ENCODE measurements around the gene ENTPD8.
A peak's percentile ranks its signal among the peaks of the same experiment; 100 is the strongest.

The ENTPD8 gene

GRCh38 chr9:137403269-137403668 is 37.9 kb downstream of the ENTPD8 start:
- peaks cover 13% of the 10 kb centered on the region for H3K9me3 Mint-ChIP-seq

GRCh38 chr9:137402746-137403145 is 38.4 kb downstream of the ENTPD8 start:
- peaks cover 48% of the 10 kb centered on the region for H3K4me1 Mint-ChIP-seq (ENCODE audit: low read depth)
- peaks cover 43% of the 10 kb centered on the region for H3K36me3 Mint-ChIP-seq (ENCODE audit: low read depth)

More at GRCh38 chr9:137403269-137403668, 37.9 kb downstream of the ENTPD8 start:
- H3K36me3 Mint-ChIP-seq (ENCODE audit: low read depth), result peaks cover 39% of the 10 kb centered on the region
- peaks cover 42% of the 10 kb centered on the region for H3K4me1 Mint-ChIP-seq (ENCODE audit: low read depth)
- H3K27ac Mint-ChIP-seq, result no peak overlapping the region
- intact Hi-C loops (cut with micrococcal nuclease), result no loop called here
- H3K4me3 Mint-ChIP-seq, result no peak overlapping the region
- peaks cover 31% of the 10 kb centered on the region for H3K27me3 Mint-ChIP-seq

DNA sequence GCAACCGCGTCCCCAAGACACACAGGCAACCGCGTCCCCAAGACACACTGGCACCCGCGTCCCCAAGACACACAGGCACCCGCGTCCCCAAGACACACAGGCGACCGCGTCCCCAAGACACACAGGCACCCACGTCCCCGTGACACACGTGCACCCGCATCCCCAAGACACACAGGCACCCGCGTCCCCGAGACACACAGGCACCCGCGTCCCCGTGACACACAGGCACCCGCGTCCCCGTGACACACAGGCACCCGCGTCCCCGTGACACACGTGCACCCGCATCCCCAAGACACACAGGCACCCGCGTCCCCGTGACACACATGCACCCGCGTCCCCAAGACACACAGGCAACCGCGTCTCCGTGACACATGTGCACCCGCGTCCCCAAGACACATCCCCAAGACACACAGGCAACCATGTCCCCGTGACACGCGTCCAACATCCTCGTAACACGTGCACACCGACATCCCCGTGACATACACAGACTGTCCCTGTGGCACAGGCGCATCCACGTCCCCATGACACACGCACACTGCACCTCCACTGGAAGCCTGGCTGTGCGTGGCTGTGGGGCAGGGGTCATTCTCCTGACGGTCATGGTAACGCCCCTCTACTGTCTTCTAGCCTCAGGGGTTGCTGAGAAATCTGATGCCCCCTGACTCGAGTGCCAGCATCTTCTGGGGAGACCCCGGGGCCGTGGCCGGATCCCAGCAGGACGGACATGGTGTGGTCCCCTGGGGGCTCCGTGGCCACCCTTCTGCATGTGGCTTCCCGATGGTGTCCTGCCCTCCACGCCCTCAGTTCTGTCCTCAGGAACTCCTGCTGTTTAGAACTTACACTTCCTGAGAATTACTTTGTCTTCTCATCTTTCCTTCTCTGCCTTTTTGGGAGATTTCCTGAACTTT is 42.3 kb downstream of the ENTPD8 start:
- H3K4me1 Mint-ChIP-seq (ENCODE audit: low read depth), result peaks cover 41% of the 10 kb centered on the region
- peaks cover 67% of the 10 kb centered on the region for H3K36me3 Mint-ChIP-seq (ENCODE audit: low read depth)
- H3K9me3 Mint-ChIP-seq, result peaks cover 23% of the 10 kb centered on the region
- no peak overlapping the region for H3K4me3 Mint-ChIP-seq
- H3K27me3 Mint-ChIP-seq, result no peaks in the 10 kb centered on the region
- H3K27ac Mint-ChIP-seq, result peak overlapping the region; percentile 65
- intact Hi-C loops (cut with micrococcal nuclease), result no loop called here

More at GRCh38 chr9:137402746-137403145, 38.4 kb downstream of the ENTPD8 start:
- Mint-ChIP-seq H3K27me3 (peaks cover 25% of the 10 kb centered on the region), H3K9me3 (peaks cover 15% of the 10 kb centered on the region), H3K4me3 (no peak overlapping the region), H3K27ac (no peak overlapping the region)
- intact Hi-C loops (cut with micrococcal nuclease), result no loop called here

DNA sequence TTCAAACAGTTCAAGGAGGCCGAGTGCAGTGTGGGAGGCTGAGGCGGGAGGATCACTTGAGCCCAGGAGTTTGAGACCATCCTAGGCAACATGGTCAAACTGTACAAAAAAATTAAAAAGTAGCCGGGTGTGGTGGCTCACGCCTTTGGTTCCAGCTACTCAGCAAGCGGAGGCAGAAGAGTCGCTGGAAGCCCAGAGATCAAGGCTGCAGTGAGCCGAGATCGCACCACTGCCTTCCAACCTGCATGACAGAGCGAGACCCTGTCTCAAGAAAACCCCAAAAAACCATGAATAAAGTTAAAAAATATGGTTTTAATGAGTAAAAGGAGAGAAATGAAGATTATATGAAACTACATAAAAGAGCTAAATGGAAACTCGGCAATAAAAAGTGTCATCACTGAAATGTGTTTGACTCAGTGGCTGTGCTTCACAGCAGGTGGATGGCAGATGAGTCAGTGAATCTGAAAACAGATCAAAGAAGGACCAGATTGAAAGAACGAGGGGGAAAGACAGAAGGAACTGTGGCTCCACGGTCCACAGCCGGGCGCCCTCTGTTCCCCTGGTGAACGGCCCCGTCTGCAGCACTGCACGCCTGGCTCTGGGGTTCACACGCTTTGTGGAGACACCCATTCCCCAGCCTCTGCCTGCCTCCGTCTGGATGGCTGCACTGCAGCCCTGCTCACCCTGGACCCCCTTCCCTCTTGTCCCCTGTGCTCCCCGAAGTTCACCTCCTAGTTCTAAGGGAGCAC is 43.3 kb downstream of the ENTPD8 start:
- H3K4me3 Mint-ChIP-seq, result no peak overlapping the region
- H3K4me1 Mint-ChIP-seq (ENCODE audit: low read depth), result peaks cover 41% of the 10 kb centered on the region
- H3K9me3 Mint-ChIP-seq, result peaks cover 20% of the 10 kb centered on the region
- no peaks in the 10 kb centered on the region for H3K27me3 Mint-ChIP-seq
- intact Hi-C loops (cut with micrococcal nuclease), result no loop called here
- H3K36me3 Mint-ChIP-seq (ENCODE audit: low read depth), result peaks cover 67% of the 10 kb centered on the region
- H3K27ac Mint-ChIP-seq, result peak overlapping the region; percentile 57

- Mint-ChIP-seq H3K9me3 (peaks cover 10% of the 10 kb centered on the region), H3K27me3 (no peaks in the 10 kb centered on the region), H3K27ac (peak overlapping the region; percentile 57), H3K36me3 (ENCODE audit: low read depth) (peaks cover 67% of the 10 kb centered on the region), H3K4me1 (ENCODE audit: low read depth) (peaks cover 35% of the 10 kb centered on the region), H3K4me3 (no peak overlapping the region)
- intact Hi-C loops (cut with micrococcal nuclease), result no loop called here
Observed at GRCh38 chr9:137396634-137397367, 44.4 kb downstream of the ENTPD8 start.

GRCh38 chr9:137396227-137396626 is 44.9 kb downstream of the ENTPD8 start:
- Mint-ChIP-seq H3K4me3 (no peak overlapping the region), H3K4me1 (ENCODE audit: low read depth) (peaks cover 35% of the 10 kb centered on the region), H3K9me3 (peaks cover 10% of the 10 kb centered on the region), H3K27me3 (no peaks in the 10 kb centered on the region), H3K27ac (no peak overlapping the region), H3K36me3 (ENCODE audit: low read depth) (peaks cover 64% of the 10 kb centered on the region)
- intact Hi-C loops (cut with micrococcal nuclease), result no loop called here

GRCh38 chr9:137395666-137396010 is 45.5 kb downstream of the ENTPD8 start:
- Mint-ChIP-seq H3K4me1 (ENCODE audit: low read depth) (peaks cover 33% of the 10 kb centered on the region), H3K27ac (no peak overlapping the region), H3K9me3 (peaks cover 10% of the 10 kb centered on the region), H3K36me3 (ENCODE audit: low read depth) (peaks cover 64% of the 10 kb centered on the region), H3K4me3 (no peak overlapping the region), H3K27me3 (no peaks in the 10 kb centered on the region)
- intact Hi-C loops (cut with micrococcal nuclease), result no loop called here

GRCh38 chr9:137394866-137395665 is 46.1 kb downstream of the ENTPD8 start:
- Mint-ChIP-seq H3K36me3 (ENCODE audit: low read depth) (peaks cover 64% of the 10 kb centered on the region), H3K4me1 (ENCODE audit: low read depth) (peaks cover 27% of the 10 kb centered on the region), H3K4me3 (no peak overlapping the region), H3K27ac (no peak overlapping the region), H3K27me3 (no peaks in the 10 kb centered on the region), H3K9me3 (peaks cover 10% of the 10 kb centered on the region)
- intact Hi-C loops (cut with micrococcal nuclease), result no loop called here

DNA sequence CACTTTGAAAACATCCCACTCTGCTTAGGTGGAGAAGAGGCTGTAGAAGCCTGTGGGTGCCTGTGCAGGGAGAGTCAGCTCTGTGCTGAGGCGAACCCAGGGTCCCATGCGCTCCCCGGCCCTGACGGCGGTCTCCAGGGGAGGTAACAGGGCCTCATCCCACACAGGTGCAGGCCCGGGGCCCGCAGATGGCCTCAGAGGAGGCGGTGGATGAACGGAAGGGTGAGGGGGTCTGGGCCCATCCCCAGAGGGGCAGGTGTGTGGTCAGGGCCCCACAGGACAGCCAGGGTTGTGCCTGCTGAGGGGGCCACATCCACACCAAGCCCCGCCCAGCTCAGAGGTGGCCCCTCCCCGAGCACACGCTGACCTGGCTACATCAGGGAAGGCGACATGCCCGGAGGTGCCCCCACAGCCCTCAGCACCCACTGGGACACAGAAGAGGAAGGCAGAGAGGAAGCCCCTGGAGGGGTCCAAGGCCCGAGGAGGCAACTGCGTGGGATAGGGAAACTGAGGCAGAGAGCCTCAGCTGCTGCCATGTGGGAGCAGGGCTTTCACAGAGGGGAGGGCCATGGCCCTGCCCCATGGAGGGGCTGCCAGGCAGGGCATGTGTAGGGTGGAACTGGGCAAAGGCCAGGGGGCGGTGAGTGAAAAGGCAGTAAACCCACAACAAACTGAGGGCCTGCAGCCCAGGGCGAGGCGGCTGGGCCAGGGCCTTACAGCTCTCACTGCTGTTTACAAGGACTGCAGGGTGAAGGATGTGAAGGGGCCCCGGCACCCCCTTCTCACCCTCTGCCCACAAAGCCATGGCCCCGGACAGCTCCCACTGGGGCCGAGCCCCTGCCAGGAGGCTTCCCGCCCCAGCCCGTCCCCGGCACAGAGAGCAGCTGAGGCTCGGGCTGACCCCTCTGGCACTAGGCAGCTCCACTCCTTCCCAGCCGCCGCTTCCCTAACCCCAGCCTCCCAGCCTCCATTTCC is 47.7 kb downstream of the ENTPD8 start:
- Mint-ChIP-seq H3K4me3 (no peak overlapping the region), H3K9me3 (peaks cover 10% of the 10 kb centered on the region), H3K4me1 (ENCODE audit: low read depth) (peaks cover 16% of the 10 kb centered on the region), H3K27me3 (no peaks in the 10 kb centered on the region), H3K36me3 (ENCODE audit: low read depth) (peaks cover 68% of the 10 kb centered on the region), H3K27ac (no peak overlapping the region)
- intact Hi-C loops (cut with micrococcal nuclease), result no loop called here

DNA sequence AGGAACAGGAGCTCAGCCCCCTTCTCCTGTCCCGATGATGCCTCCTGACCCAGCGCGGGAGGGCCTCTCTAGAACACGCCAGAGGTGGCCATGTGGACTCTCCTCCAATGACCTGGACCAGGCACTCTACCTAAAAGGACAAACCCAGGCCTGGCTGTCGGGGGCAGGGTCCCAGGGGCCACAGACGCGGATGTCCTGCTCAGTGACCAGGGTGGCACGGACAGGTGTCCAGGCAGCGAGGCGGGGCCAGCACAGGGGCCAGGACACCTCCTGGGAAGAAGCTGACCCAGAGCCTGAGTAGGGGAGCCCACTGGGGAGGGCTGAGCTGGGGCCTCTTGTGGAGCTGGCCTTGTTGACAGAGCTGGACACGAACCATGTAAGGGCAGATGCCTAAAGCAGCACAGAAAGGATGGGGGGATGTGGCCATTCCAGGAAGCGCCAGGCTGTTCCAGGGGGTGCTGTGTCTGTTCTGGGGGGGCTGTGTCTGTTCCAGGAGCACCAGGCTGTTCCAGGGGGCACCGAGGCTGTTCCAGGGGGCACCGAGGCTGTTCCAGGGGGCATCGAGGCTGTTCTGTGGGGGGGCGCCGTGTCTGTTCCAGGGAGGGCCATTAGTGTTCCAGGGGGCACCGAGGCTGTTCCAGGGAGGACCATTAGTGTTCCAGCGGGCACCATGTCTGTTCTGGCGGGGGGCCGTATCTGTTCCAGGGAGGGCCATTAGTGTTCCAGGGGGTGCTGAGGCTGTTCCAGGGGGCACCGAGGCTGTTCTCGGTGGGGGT is 48.7 kb downstream of the ENTPD8 start:
- Mint-ChIP-seq H3K4me1 (ENCODE audit: low read depth) (peaks cover 16% of the 10 kb centered on the region), H3K9me3 (peaks cover 5% of the 10 kb centered on the region), H3K36me3 (ENCODE audit: low read depth) (peaks cover 66% of the 10 kb centered on the region), H3K27me3 (no peaks in the 10 kb centered on the region), H3K27ac (no peak overlapping the region), H3K4me3 (no peak overlapping the region)
- intact Hi-C loops (cut with micrococcal nuclease), result no loop called here

GRCh38 chr9:137391411-137391754 is 49.8 kb downstream of the ENTPD8 start:
- Mint-ChIP-seq H3K9me3 (no peaks in the 10 kb centered on the region), H3K27me3 (peaks cover 3% of the 10 kb centered on the region), H3K4me3 (no peak overlapping the region), H3K4me1 (ENCODE audit: low read depth) (peaks cover 14% of the 10 kb centered on the region), H3K27ac (no peak overlapping the region), H3K36me3 (ENCODE audit: low read depth) (peaks cover 56% of the 10 kb centered on the region)
- intact Hi-C loops (cut with micrococcal nuclease), result no loop called here
